Caco-2 (cell line): ENCODE results near the gene SLC1A7. TPM values are rescaled to one million over a fixed set of nuclear protein-coding genes. Genes with fewer than 3 reads are reported as not detected.

Experiments used
- BruUV-seq: library from RNA; stranded (reverse); fragments of 400-500 nt; replicated peaks from 2 replicates; lab custom pipeline; 2021; lab: Mats Ljungman, UMichigan
- CTCF ChIA-PET: fragments of 300-600 bp; sonication (Branson Sonifier 250); formaldehyde crosslinking; loops from one replicate; lab custom pipeline; 2022; ENCODE audit warnings: antibody characterized with exemption; lab: Charles Lee
- POLR2A ChIA-PET: fragments of 300-600 bp; sonication (Branson Sonifier 250); formaldehyde crosslinking; loops from one replicate; lab custom pipeline; 2022; ENCODE audit warnings: antibody characterized with exemption; lab: Charles Lee
- DNase-seq, 2 experiments: peaks; one replicate each; pipeline versions ENCODE4 v3.0.0 to v3.0.0-alpha.2; 2020 to 2022
- H3K27me3 ChIP-seq: replicated peaks from 2 replicates; pipeline ENCODE4 v1.6.0; 2011; ENCODE audit warnings: low read length; ENCODE audit not compliant: control insufficient read depth, insufficient read depth
- H3K36me3 ChIP-seq: 2 replicates; pipeline ENCODE4 v1.5.1; 2011; ENCODE audit warnings: low read length; ENCODE audit not compliant: control insufficient read depth, insufficient read depth
- H3K4me1 ChIP-seq: fragments of 250-450 bp; sonication (Bioruptor Pico); 2 replicates; pipeline ENCODE4 v1.5.1; 2020; ENCODE audit warnings: mild to moderate bottlenecking
- H3K4me3 ChIP-seq: 2 replicates; pipeline ENCODE4 v1.5.1; 2011; ENCODE audit warnings: low read depth, mild to moderate bottlenecking, control low read depth, low read length
- H3K9me3 ChIP-seq: fragments of 250-450 bp; sonication (Bioruptor Pico); 2 replicates; pipeline ENCODE4 v1.5.1; 2020; ENCODE audit warnings: mild to moderate bottlenecking, moderate library complexity
- H3K27ac Mint-ChIP-seq: one replicate; pipeline ENCODE4 v1.8.0; 2022; ENCODE audit warnings: mixed read lengths; ENCODE audit not compliant: unreplicated experiment
- H3K27me3 Mint-ChIP-seq: one replicate; pipeline ENCODE4 v1.8.0; 2022; ENCODE audit warnings: mixed read lengths; ENCODE audit not compliant: insufficient read depth, unreplicated experiment
- H3K36me3 Mint-ChIP-seq: one replicate; pipeline ENCODE4 v1.8.0; 2022; ENCODE audit warnings: mild to moderate bottlenecking, mixed read lengths; ENCODE audit not compliant: insufficient read depth, unreplicated experiment
- H3K4me1 Mint-ChIP-seq: one replicate; pipeline ENCODE4 v1.8.0; 2022; ENCODE audit warnings: low read depth, mixed read lengths; ENCODE audit not compliant: unreplicated experiment
- H3K4me3 Mint-ChIP-seq: one replicate; pipeline ENCODE4 v1.8.0; 2022; ENCODE audit warnings: mild to moderate bottlenecking, moderate library complexity, mixed read lengths; ENCODE audit not compliant: unreplicated experiment
- H3K9me3 Mint-ChIP-seq: one replicate; pipeline ENCODE4 v1.8.0; 2022; ENCODE audit warnings: mixed read lengths; ENCODE audit not compliant: unreplicated experiment
- intact Hi-C: fragments of 100-400 bp; cut with micrococcal nuclease; formaldehyde crosslinking; loops from one replicate; pipeline ENCODE4 v1.10.0; 2022; ENCODE audit not compliant: unreplicated experiment
- total RNA-seq: library from RNA; stranded (reverse); gene quantifications from 2 replicates; pipeline ENCODE4 v1.2.3, GENCODE V29; 2022
- TF ChIP-seq, protein P1 (sequence below), 2 experiments: fragments of 200-600 bp in 1 of 2; IDR thresholded peaks; 1 replicate in 1 of 2; 2 replicates in 1 of 2; pipeline versions ENCODE4 v1.5.1 to v1.8.0; 2011 to 2022; ENCODE audit warnings: antibody characterized with exemption in 1 of 2, control low read depth in 1 of 2, inconsistent platforms in 1 of 2, low read depth in 1 of 2, low read length in 1 of 2, mild to moderate bottlenecking in 1 of 2, moderate library complexity in 1 of 2; ENCODE audit not compliant: insufficient read depth in 1 of 2, severe bottlenecking in 1 of 2, unreplicated experiment in 1 of 2

The SLC1A7 gene
- total RNA-seq, 1 experiment from 2014 or later = not detected

DNA sequence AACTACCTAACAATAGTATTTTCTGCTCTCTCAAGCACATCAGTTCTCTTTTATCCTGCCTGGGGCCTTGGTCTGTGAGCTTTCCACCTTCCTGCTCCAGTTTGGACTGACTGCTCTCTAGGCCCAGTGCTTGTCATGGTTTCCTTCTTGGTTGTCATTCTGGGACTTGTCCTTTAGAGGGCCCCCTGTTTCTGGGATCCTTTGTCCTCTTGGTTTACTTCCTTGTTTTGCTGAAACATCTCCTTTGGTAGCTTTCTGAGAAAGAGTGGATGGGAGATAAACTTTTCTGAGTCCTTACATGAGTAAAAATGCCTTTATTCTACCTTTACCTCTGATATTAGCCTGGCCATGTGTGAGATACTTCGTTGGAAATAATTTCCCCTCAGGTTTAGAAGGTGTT, 4.7 kb downstream of the SLC1A7 start:
- ChIA-PET CTCF (no interaction called here), POLR2A (no interaction called here)
- Histone ChIP-seq H3K27me3 (no peaks in the 10 kb centered on the region), H3K4me3 (no peak overlapping the region), H3K4me1 (no peaks in the 10 kb centered on the region), H3K9me3 (0 out of 2 replicates have a peak, but pooled peaks cover 5% of the 10 kb centered on the region), H3K36me3 (no peaks in the 10 kb centered on the region)
- Mint-ChIP-seq H3K27ac (no peak overlapping the region), H3K9me3 (peaks cover 11% of the 10 kb centered on the region), H3K4me1 (no peaks in the 10 kb centered on the region), H3K27me3 (no peaks in the 10 kb centered on the region), H3K4me3 (no peak overlapping the region), H3K36me3 (no peaks in the 10 kb centered on the region)
- TF ChIP-seq, protein P1, sequence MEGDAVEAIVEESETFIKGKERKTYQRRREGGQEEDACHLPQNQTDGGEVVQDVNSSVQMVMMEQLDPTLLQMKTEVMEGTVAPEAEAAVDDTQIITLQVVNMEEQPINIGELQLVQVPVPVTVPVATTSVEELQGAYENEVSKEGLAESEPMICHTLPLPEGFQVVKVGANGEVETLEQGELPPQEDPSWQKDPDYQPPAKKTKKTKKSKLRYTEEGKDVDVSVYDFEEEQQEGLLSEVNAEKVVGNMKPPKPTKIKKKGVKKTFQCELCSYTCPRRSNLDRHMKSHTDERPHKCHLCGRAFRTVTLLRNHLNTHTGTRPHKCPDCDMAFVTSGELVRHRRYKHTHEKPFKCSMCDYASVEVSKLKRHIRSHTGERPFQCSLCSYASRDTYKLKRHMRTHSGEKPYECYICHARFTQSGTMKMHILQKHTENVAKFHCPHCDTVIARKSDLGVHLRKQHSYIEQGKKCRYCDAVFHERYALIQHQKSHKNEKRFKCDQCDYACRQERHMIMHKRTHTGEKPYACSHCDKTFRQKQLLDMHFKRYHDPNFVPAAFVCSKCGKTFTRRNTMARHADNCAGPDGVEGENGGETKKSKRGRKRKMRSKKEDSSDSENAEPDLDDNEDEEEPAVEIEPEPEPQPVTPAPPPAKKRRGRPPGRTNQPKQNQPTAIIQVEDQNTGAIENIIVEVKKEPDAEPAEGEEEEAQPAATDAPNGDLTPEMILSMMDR (IDR thresholded peaks at IDR 0.05; ENCODE audit: insufficient read depth in 1 of 2, low read depth in 1 of 2, low read length in 1 of 2, severe bottlenecking in 1 of 2, unreplicated experiment in 1 of 2) = no peak
- intact Hi-C loops = no loop called here
- no TSS peak for BruUV-seq
- no peak for DNase-seq

DNA sequence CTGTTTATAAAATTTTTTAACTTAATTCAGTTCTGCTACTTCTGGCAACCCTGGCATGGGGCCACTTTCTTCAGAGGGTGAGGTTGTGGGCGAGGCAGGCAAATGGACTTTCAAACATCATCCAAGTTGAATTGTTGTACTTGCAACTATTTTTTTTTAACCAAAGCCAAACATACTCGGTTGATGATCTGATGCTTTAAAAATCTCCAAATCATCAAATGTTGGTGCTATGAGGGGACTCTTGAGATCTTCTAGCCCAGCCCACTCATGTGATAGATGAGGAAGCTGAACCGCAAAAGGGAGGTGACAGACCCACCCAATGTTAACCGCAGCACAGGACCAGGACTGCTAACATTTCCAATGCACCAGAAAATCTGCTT, 6.7 kb downstream of the SLC1A7 start:
- DNase-seq = no peak
- BruUV-seq = no TSS peak
- Histone ChIP-seq H3K4me1 (no peaks in the 10 kb centered on the region), H3K36me3 (no peaks in the 10 kb centered on the region), H3K4me3 (no peak overlapping the region), H3K9me3 (0 out of 2 replicates have a peak, but pooled peaks cover 5% of the 10 kb centered on the region), H3K27me3 (no peaks in the 10 kb centered on the region)
- Mint-ChIP-seq H3K4me3 (no peak overlapping the region), H3K27me3 (no peaks in the 10 kb centered on the region), H3K4me1 (no peaks in the 10 kb centered on the region), H3K27ac (no peak overlapping the region), H3K36me3 (no peaks in the 10 kb centered on the region), H3K9me3 (peaks cover 11% of the 10 kb centered on the region)
- intact Hi-C loops = no loop called here
- CTCF ChIA-PET = no interaction called here
- POLR2A ChIA-PET = no interaction called here
- TF ChIP-seq, protein P1 (IDR thresholded peaks at IDR 0.05; ENCODE audit: insufficient read depth in 1 of 2, low read depth in 1 of 2, low read length in 1 of 2, severe bottlenecking in 1 of 2, unreplicated experiment in 1 of 2) = no peak

DNA sequence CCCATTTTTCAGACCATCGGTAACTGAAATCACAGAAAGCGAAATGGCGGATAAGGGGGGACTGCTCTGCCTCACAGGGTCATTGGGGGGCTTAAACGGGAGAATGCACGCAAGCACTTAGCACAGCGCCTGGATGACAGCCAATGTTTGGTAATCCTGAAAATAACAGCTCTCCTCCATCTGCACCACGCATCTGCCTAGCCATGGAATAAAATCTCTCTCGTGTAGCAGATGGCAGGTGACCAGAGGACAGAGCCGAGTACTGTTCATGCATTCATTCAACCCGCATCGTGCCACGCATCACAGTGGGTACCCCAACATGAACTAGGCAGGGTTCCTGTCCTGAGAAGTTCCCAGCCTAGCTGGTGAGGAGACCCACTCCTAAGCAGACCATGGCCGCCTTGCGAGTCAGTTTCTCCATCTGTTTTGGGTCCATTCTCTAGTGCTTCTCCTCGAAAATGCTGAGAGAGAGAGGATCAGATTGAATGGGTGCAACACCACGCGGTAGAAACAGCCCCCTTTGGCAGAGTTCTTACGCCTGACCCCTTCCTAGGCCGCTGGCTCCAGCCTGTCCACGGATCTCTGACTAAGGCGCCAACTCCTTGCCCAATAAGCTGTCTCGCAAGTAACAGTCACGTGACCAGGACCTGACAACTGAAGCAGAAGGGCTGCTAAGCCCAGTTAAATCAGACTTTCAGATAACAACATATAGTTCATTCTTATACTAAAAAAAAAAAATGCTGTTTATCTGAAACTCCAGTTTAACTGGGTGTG, 7.3 kb downstream of the SLC1A7 start:
- no TSS peak for BruUV-seq
- POLR2A ChIA-PET = no interaction called here
- Histone ChIP-seq H3K4me1 (no peaks in the 10 kb centered on the region), H3K27me3 (no peaks in the 10 kb centered on the region), H3K36me3 (no peaks in the 10 kb centered on the region), H3K4me3 (no peak overlapping the region), H3K9me3 (0 out of 2 replicates have a peak, but pooled peaks cover 5% of the 10 kb centered on the region)
- CTCF ChIA-PET = no interaction called here
- intact Hi-C loops = no loop called here
- no peaks in the 10 kb centered on the region for H3K27me3 Mint-ChIP-seq
- DNase-seq = no peak
- TF ChIP-seq, protein P1 (IDR thresholded peaks at IDR 0.05; ENCODE audit: insufficient read depth in 1 of 2, low read depth in 1 of 2, low read length in 1 of 2, severe bottlenecking in 1 of 2, unreplicated experiment in 1 of 2) = no peak
- no peak overlapping the region for H3K27ac Mint-ChIP-seq
- no peaks in the 10 kb centered on the region for H3K36me3 Mint-ChIP-seq
- peaks cover 11% of the 10 kb centered on the region for H3K9me3 Mint-ChIP-seq
- no peak overlapping the region for H3K4me3 Mint-ChIP-seq
- no peaks in the 10 kb centered on the region for H3K4me1 Mint-ChIP-seq
